ENCODE data around the gene DOCK1. TPM values are rescaled to one million over a fixed set of nuclear protein-coding genes. Genes with fewer than 3 reads are reported as not detected.

Gene DOCK1
- total RNA-seq, 2 experiments from 2014 or later: not detected

- H3K27me3 ChIP-seq (ENCODE audit: control insufficient read depth in 1 of 2, insufficient read depth in 2 of 2, low read length in 2 of 2): no peaks in the 10 kb centered on the region
- no peak overlapping the region for H3K4me3 ChIP-seq (ENCODE audit: low read length)
- Mint-ChIP-seq H3K27me3 (no peaks in the 10 kb centered on the region), H3K4me1 (ENCODE audit: low read depth) (no peaks in the 10 kb centered on the region), H3K9me3 (peaks cover 6% of the 10 kb centered on the region), H3K27ac (no peak overlapping the region), H3K36me3 (ENCODE audit: low read depth) (no peaks in the 10 kb centered on the region), H3K4me3 (no peak overlapping the region)
- intact Hi-C loops (cut with DNase I, micrococcal nuclease): no loop called here
- peaks cover 5 to 30% of the 10 kb centered on the region in 2 experiments for H3K9me3 ChIP-seq (ENCODE audit: control insufficient read depth in 1 of 2, insufficient read depth in 1 of 2, low read length in 2 of 2)
- H3K27ac ChIP-seq (ENCODE audit: low read depth in 1 of 2, low read length in 2 of 2): no peak overlapping the region
- ChIA-PET CTCF (no interaction called here), POLR2A (no interaction called here)
- ATAC-seq (ENCODE audit: poor library complexity) (no peak), DNase-seq (no peak)
- no peaks in the 10 kb centered on the region for H3K36me3 ChIP-seq (ENCODE audit: insufficient read depth, low read length)
- TF ChIP-seq CTCF (IDR thresholded peaks at IDR 0.05): no peak
- no peaks in the 10 kb centered on the region for H3K4me1 ChIP-seq (ENCODE audit: insufficient read depth, low read length)
Observed at GRCh38 chr10:126921974-126922525, 16.8 kb downstream of the DOCK1 start.

- Mint-ChIP-seq H3K36me3 (ENCODE audit: low read depth) (no peaks in the 10 kb centered on the region), H3K4me3 (no peak overlapping the region), H3K27me3 (no peaks in the 10 kb centered on the region), H3K9me3 (peaks cover 6% of the 10 kb centered on the region), H3K27ac (no peak overlapping the region), H3K4me1 (ENCODE audit: low read depth) (no peaks in the 10 kb centered on the region)
- Histone ChIP-seq H3K36me3 (ENCODE audit: insufficient read depth, low read length) (no peaks in the 10 kb centered on the region), H3K4me1 (ENCODE audit: insufficient read depth, low read length) (no peaks in the 10 kb centered on the region), H3K9me3 (ENCODE audit: control insufficient read depth in 1 of 2, insufficient read depth in 1 of 2, low read length in 2 of 2) (peaks cover 5 to 25% of the 10 kb centered on the region in 2 experiments), H3K27me3 (ENCODE audit: control insufficient read depth in 1 of 2, insufficient read depth in 2 of 2, low read length in 2 of 2) (no peaks in the 10 kb centered on the region), H3K27ac (ENCODE audit: low read depth in 1 of 2, low read length in 2 of 2) (no peak overlapping the region), H3K4me3 (ENCODE audit: low read length) (no peak overlapping the region)
- intact Hi-C loops (cut with DNase I, micrococcal nuclease): no loop called here
- ChIA-PET CTCF (no interaction called here), POLR2A (no interaction called here)
- TF ChIP-seq CTCF (IDR thresholded peaks at IDR 0.05): no peak
- DNase-seq: no peak
- no peak for ATAC-seq (ENCODE audit: poor library complexity)
Observed at GRCh38 chr10:126924180-126924914, 19.1 kb downstream of the DOCK1 start.

GRCh38 chr10:126924915-126925300 is 19.7 kb downstream of the DOCK1 start:
- intact Hi-C loops (cut with DNase I, micrococcal nuclease): no loop called here
- CTCF ChIA-PET: no interaction called here
- no peaks in the 10 kb centered on the region for H3K36me3 Mint-ChIP-seq (ENCODE audit: low read depth)
- no peaks in the 10 kb centered on the region for H3K27me3 ChIP-seq (ENCODE audit: control insufficient read depth in 1 of 2, insufficient read depth in 2 of 2, low read length in 2 of 2)
- no peaks in the 10 kb centered on the region for H3K4me1 ChIP-seq (ENCODE audit: insufficient read depth, low read length)
- no peak for TF ChIP-seq CTCF (IDR thresholded peaks at IDR 0.05)
- H3K27ac ChIP-seq (ENCODE audit: low read depth in 1 of 2, low read length in 2 of 2): no peak overlapping the region
- peaks cover 6% of the 10 kb centered on the region for H3K9me3 Mint-ChIP-seq
- ATAC-seq (ENCODE audit: poor library complexity) (no peak), DNase-seq (no peak)
- POLR2A ChIA-PET: no interaction called here
- no peak overlapping the region for H3K27ac Mint-ChIP-seq
- H3K36me3 ChIP-seq (ENCODE audit: insufficient read depth, low read length): no peaks in the 10 kb centered on the region
- H3K9me3 ChIP-seq (ENCODE audit: control insufficient read depth in 1 of 2, insufficient read depth in 1 of 2, low read length in 2 of 2): peaks cover 5 to 22% of the 10 kb centered on the region in 2 experiments
- no peak overlapping the region for H3K4me3 ChIP-seq (ENCODE audit: low read length)
- no peaks in the 10 kb centered on the region for H3K27me3 Mint-ChIP-seq
- H3K4me1 Mint-ChIP-seq (ENCODE audit: low read depth): no peaks in the 10 kb centered on the region
- H3K4me3 Mint-ChIP-seq: no peak overlapping the region
